K562 (cell line): ENCODE measurements around the gene ZFP69B. TPM values are rescaled to one million over a fixed set of nuclear protein-coding genes. Genes with fewer than 3 reads are reported as not detected.

Experiments used
- ATAC-seq: fragments of 200-7000 bp; cut with Tn5 transposase; 3 replicates; pipeline ENCODE4 v1.9.1; 2020; ENCODE audit warnings: moderate library complexity
- BruUV-seq: library from RNA; stranded (reverse); fragments of 400-500 nt; replicated peaks from 2 replicates; lab custom pipeline; 2021; lab: Mats Ljungman, UMichigan
- CTCF ChIA-PET: fragments of 300-600 bp; formaldehyde crosslinking; extraction: SDS; loops from one replicate; lab custom pipeline; 2021; ENCODE audit warnings: low intra/inter-chr PET ratio; lab: Yijun Ruan, JAX
- POLR2A ChIA-PET: fragments of 300-600, 350-650 bp; sonication (Branson Sonifier 250); formaldehyde crosslinking; extraction: SDS; loops from one replicate; lab custom pipeline; 2021; ENCODE audit warnings: antibody characterized with exemption, inconsistent platforms; lab: Yijun Ruan, JAX
- DNase-seq, 4 experiments: peaks; one replicate each; pipeline versions ENCODE4 v3.0.0 to v3.0.0-alpha.2; 2011 to 2018; ENCODE audit warnings: low spot score in 3 of 4, mixed read lengths in 3 of 4; ENCODE audit errors: extremely low read depth in 1 of 4
- FAIRE-seq: peaks from 2 replicates; lab custom pipeline; 2011; peaks lifted over from hg19 to GRCh38; lab: Jason Lieb, UNC
- H2AFZ ChIP-seq: 2 replicates; pipeline ENCODE4 v1.6.0; 2011; ENCODE audit warnings: low read depth, low read length, control low read depth, inconsistent platforms
- H3K27ac ChIP-seq: fragments of 200-600 bp; 3 replicates; pipeline ENCODE4 v1.8.0; 2011; ENCODE audit warnings: low read depth, mild to moderate bottlenecking, control low read depth, inconsistent platforms, low read length, moderate library complexity, mixed read lengths; ENCODE audit errors: extremely low read depth
- H3K27me3 ChIP-seq, 2 experiments: fragments of 300-600 bp in 1 of 2; 2 replicates in 1 of 2; 3 replicates in 1 of 2; pipeline versions ENCODE4 v1.6.0 to v1.8.0; 2011; ENCODE audit warnings: inconsistent platforms in 2 of 2, low read length in 2 of 2, mild to moderate bottlenecking in 1 of 2, mixed read lengths in 1 of 2, moderate library complexity in 1 of 2; ENCODE audit not compliant: control insufficient read depth in 2 of 2, insufficient read depth in 2 of 2
- H3K36me3 ChIP-seq: fragments of 300-600 bp; 3 replicates; pipeline ENCODE4 v1.8.0; 2011; ENCODE audit warnings: mild to moderate bottlenecking, low read length, inconsistent platforms; ENCODE audit not compliant: control insufficient read depth, insufficient read depth
- H3K4me1 ChIP-seq, 2 experiments: fragments of 200-600 bp in 1 of 2; replicated peaks in 1 of 2; 2 replicates in 1 of 2; 3 replicates in 1 of 2; pipeline versions ENCODE4 v1.5.1 to v1.8.0; 2011; ENCODE audit warnings: inconsistent platforms in 2 of 2, low read length in 2 of 2, mild to moderate bottlenecking in 1 of 2, mixed read lengths in 1 of 2, moderate library complexity in 1 of 2; ENCODE audit not compliant: control insufficient read depth in 2 of 2, insufficient read depth in 2 of 2
- H3K4me2 ChIP-seq: 2 replicates; pipeline ENCODE4 v1.6.1; 2011; ENCODE audit warnings: low read length, control low read depth, inconsistent platforms, mixed read lengths; ENCODE audit not compliant: insufficient read depth
- H3K4me3 ChIP-seq: fragments of 200-600 bp; sonication (generic), shearing (Covaris generic); 2 replicates; pipeline ENCODE4 v1.5.1; 2016; ENCODE audit warnings: control low read depth, inconsistent platforms
- H3K79me2 ChIP-seq: fragments of 200-600 bp; 3 replicates; pipeline ENCODE4 v1.8.0; 2011; ENCODE audit warnings: low read length, inconsistent platforms; ENCODE audit not compliant: control insufficient read depth, insufficient read depth
- H3K9ac ChIP-seq, 2 experiments: 2 replicates each; pipeline versions ENCODE4 v1.6.0 to v1.6.1; 2011; ENCODE audit warnings: low read depth in 2 of 2, low read length in 2 of 2, control low read depth in 1 of 2, inconsistent platforms in 1 of 2, mild to moderate bottlenecking in 1 of 2, mixed read lengths in 1 of 2; ENCODE audit not compliant: insufficient read depth in 1 of 2
- H3K9me1 ChIP-seq: one replicate; pipeline ENCODE4 v1.6.0; 2011; ENCODE audit warnings: inconsistent platforms, mild to moderate bottlenecking, low read length, moderate library complexity; ENCODE audit not compliant: control insufficient read depth, insufficient read depth
- H3K9me3 ChIP-seq: replicated peaks from 2 replicates; pipeline ENCODE4 v1.5.1; 2011; ENCODE audit warnings: low read depth, low read length, inconsistent platforms; ENCODE audit not compliant: control insufficient read depth, insufficient read depth
- H4K20me1 ChIP-seq: replicated peaks from 2 replicates; pipeline ENCODE4 v1.6.1; 2011; ENCODE audit warnings: low read length, inconsistent platforms, mixed read lengths; ENCODE audit not compliant: control insufficient read depth, insufficient read depth
- BRCA1 ChIP-seq, 2 experiments: fragments of 450-650 bp in 1 of 2; sonication (generic) in 1 of 2; formaldehyde crosslinking in 1 of 2; IDR thresholded peaks; 2 replicates each; pipeline versions ENCODE4 v1.5.0 to v1.6.1; 2017 to 2020; ENCODE audit warnings: mild to moderate bottlenecking in 1 of 2, missing genetic modification reagents in 1 of 2
- C11orf30 ChIP-seq: fragments of 450-650 bp; IDR thresholded peaks from 2 replicates; pipeline ENCODE4 v1.6.1; 2016; ENCODE audit warnings: low read depth, mild to moderate bottlenecking
- KLF16 ChIP-seq: IDR thresholded peaks from 2 replicates; pipeline ENCODE4 v1.6.1; 2016; ENCODE audit warnings: antibody characterized with exemption
- PHF8 ChIP-seq: fragments of 200-600 bp; sonication (generic); IDR thresholded peaks from 2 replicates; pipeline ENCODE4 v1.6.1; 2012; ENCODE audit warnings: mixed run types, mild to moderate bottlenecking, inconsistent platforms, low read length, moderate library complexity, borderline replicate concordance
- PURB ChIP-seq: sonication (generic); formaldehyde crosslinking; IDR thresholded peaks from 2 replicates; pipeline ENCODE4 v1.9.0; 2021; ENCODE audit warnings: low read depth, mild to moderate bottlenecking, missing genetic modification reagents
- ZNF134 ChIP-seq: fragments of 250-450 bp; sonication (Bioruptor Pico); conservative IDR thresholded peaks from 2 replicates; pipeline ENCODE4 v1.4.0; 2020
- ZNF143 ChIP-seq: sonication (generic); formaldehyde crosslinking; IDR thresholded peaks from 2 replicates; pipeline ENCODE4 v1.9.0; 2022; ENCODE audit warnings: mild to moderate bottlenecking, missing genetic modification reagents
- ZNF316 ChIP-seq: fragments of 450-650 bp; IDR thresholded peaks from 2 replicates; pipeline ENCODE4 v1.6.1; 2016
- in situ Hi-C: fragments of 300-500 bp; cut with MboI; formaldehyde crosslinking; loops from 4 replicates; pipeline ENCODE4 v1.15.0; 2018; ENCODE audit warnings: inconsistent platforms, mixed read lengths
- intact Hi-C: fragments of 100-400 bp; cut with micrococcal nuclease; formaldehyde crosslinking; loops from 2 replicates; pipeline ENCODE4 v1.14.2; 2022
- polyA plus RNA-seq, 8 experiments: library from polyadenylated mRNA; depleted of rRNA in 4 of 8; stranded (reverse) in 5 of 8; unstranded in 3 of 8; fragments of >200 nt; fragmentation: Nextera tagmentation in 2 of 8; fragmentation: Illumina TruSeq in 1 of 8; extraction: Ambion mirVana in 2 of 8; extraction: Trizol in 1 of 8; gene quantifications; 2 replicates each; pipeline versions ENCODE4 v1.2.1 to v1.2.3, GENCODE V29; 2011 to 2014; ENCODE audit warnings: inconsistent platforms in 1 of 8, missing spikeins in 1 of 8
- total RNA-seq, 7 experiments: library from RNA; depleted of rRNA in 6 of 7; stranded (reverse); fragments of >200 nt in 6 of 7; fragmentation: Illumina TruSeq in 2 of 7; extraction: Trizol in 2 of 7; gene quantifications; 2 replicates each; pipeline versions ENCODE4 v1.2.1 to v1.2.3, GENCODE V29; 2011 to 2021; ENCODE audit warnings: low replicate concordance in 1 of 7
- TF ChIP-seq, protein P1 (sequence below): fragments of 200-800 bp; sonication (Bioruptor generic); IDR thresholded peaks from 2 replicates; pipeline ENCODE4 v1.6.1; 2017; ENCODE audit warnings: missing genetic modification characterization, missing compliant biosample characterization
- TF ChIP-seq, protein P2 (sequence below): fragments of 450-650 bp; IDR thresholded peaks from 2 replicates; pipeline ENCODE4 v1.6.1; 2017; ENCODE audit warnings: antibody characterized with exemption

Gene ZFP69B
- total and polyA plus RNA-seq, 9 of the 15 experiments (the other 6 are each of a cell fraction or from before 2014, with no cell fraction given) = 1.6 to 10.3 (median 8.4) TPM

DNA sequence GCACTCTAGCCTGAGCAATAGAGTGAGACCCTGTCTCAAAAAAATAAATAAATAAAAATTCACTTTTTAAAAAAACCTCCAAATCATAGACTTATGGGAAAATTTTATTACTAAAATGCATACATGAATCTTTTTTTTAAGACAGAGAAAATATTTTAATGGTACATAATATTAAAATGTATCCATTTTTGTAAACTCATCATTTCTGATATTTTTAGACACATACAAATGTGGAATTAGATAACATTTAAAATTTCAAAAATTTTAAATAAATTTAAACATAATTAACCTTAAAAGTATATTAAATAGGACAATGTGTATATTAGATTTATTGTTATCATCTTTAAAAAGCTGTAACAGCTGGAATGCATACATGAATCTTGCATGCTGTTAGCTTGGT, 42.8 kb upstream of the ZFP69B start:
- Histone ChIP-seq H4K20me1 (no peaks in the 10 kb centered on the region), H3K4me3 (no peak overlapping the region), H3K4me1 (peaks cover 0 to 8% of the 10 kb centered on the region in 2 experiments; a peak in 1 of 5 replicates), H2AFZ (no peak overlapping the region), H3K4me2 (no peak overlapping the region), H3K9me3 (no peaks in the 10 kb centered on the region), H3K9me1 (no peaks in the 10 kb centered on the region), H3K79me2 (peaks cover 79% of the 10 kb centered on the region), H3K27me3 (no peaks in the 10 kb centered on the region), H3K9ac (no peak overlapping the region), H3K36me3 (peaks cover 71% of the 10 kb centered on the region), H3K27ac (no peak overlapping the region)
- no peak for FAIRE-seq
- intact Hi-C loops = no loop called here
- no TSS peak for BruUV-seq
- DNase-seq = no peak
- ATAC-seq = no peak
- CTCF ChIA-PET = interaction anchor here (0.7 kb wide), 1 partner anchor 63 kb away, joined by 3 read pairs; no protein-coding TSS in a partner anchor
- TF ChIP-seq, protein P1, sequence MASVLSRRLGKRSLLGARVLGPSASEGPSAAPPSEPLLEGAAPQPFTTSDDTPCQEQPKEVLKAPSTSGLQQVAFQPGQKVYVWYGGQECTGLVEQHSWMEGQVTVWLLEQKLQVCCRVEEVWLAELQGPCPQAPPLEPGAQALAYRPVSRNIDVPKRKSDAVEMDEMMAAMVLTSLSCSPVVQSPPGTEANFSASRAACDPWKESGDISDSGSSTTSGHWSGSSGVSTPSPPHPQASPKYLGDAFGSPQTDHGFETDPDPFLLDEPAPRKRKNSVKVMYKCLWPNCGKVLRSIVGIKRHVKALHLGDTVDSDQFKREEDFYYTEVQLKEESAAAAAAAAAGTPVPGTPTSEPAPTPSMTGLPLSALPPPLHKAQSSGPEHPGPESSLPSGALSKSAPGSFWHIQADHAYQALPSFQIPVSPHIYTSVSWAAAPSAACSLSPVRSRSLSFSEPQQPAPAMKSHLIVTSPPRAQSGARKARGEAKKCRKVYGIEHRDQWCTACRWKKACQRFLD (CRISPR knock-in tag) = no peak
- TF ChIP-seq BRCA1 (IDR thresholded peaks at IDR 0.05) = no peak
- TF ChIP-seq BRCA1 (CRISPR knock-in tag; IDR thresholded peaks at IDR 0.05) = no peak
- no peak for TF ChIP-seq PURB (CRISPR knock-in tag)
- TF ChIP-seq C11orf30 = peak; percentile 75
- TF ChIP-seq ZNF316 = peak; percentile 88
- TF ChIP-seq, protein P2, sequence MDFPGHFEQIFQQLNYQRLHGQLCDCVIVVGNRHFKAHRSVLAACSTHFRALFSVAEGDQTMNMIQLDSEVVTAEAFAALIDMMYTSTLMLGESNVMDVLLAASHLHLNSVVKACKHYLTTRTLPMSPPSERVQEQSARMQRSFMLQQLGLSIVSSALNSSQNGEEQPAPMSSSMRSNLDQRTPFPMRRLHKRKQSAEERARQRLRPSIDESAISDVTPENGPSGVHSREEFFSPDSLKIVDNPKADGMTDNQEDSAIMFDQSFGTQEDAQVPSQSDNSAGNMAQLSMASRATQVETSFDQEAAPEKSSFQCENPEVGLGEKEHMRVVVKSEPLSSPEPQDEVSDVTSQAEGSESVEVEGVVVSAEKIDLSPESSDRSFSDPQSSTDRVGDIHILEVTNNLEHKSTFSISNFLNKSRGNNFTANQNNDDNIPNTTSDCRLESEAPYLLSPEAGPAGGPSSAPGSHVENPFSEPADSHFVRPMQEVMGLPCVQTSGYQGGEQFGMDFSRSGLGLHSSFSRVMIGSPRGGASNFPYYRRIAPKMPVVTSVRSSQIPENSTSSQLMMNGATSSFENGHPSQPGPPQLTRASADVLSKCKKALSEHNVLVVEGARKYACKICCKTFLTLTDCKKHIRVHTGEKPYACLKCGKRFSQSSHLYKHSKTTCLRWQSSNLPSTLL = no peak
- TF ChIP-seq KLF16 = no peak
- no peak for TF ChIP-seq ZNF134 (CRISPR knock-in tag)
- no peak for TF ChIP-seq ZNF143 (CRISPR knock-in tag)
- no peak for TF ChIP-seq PHF8
- in situ Hi-C loops = loop anchor here (5.0 kb wide), 2 partner anchors 255 to 325 kb away; no protein-coding TSS in a partner anchor
- POLR2A ChIA-PET = interaction anchor here (0.9 to 1.6 kb wide), 3 partner anchors 9 to 34 kb away, joined by 3 to 4 read pairs (median 3); partner anchors contain the start of gene SMAP2
